A549 (cell line): ENCODE data around the gene OGDHL.

Source experiments
- CHD2 ChIP-seq: fragments of 150-350 bp; IDR thresholded peaks from 2 replicates; pipeline ENCODE4 v1.6.1; 2014; ENCODE audit warnings: low read length; ENCODE audit not compliant: partially characterized antibody
- EHMT2 ChIP-seq: fragments of 200-600 bp; sonication (generic); IDR thresholded peaks from 2 replicates; pipeline ENCODE4 v1.6.1; 2016; ENCODE audit warnings: antibody characterized with exemption, low read depth, mild to moderate bottlenecking, moderate library complexity
- JUN ChIP-seq, 2 experiments: fragments of >200 bp; sonication (Bioruptor Twin); formaldehyde crosslinking; IDR thresholded peaks; 2 replicates in 1 of 2; 3 replicates in 1 of 2; pipeline ENCODE4 v1.6.1; 2016 to 2017
- JUNB ChIP-seq: fragments of >200 bp; sonication (Bioruptor Twin); formaldehyde crosslinking; IDR thresholded peaks from 2 replicates; pipeline ENCODE4 v1.6.1; 2016
- MYC ChIP-seq: IDR thresholded peaks from 2 replicates; pipeline ENCODE4 v1.6.1; 2012; ENCODE audit warnings: mild to moderate bottlenecking, inconsistent platforms, low read length, improper control_type of control experiment, borderline replicate concordance
- RFX5 ChIP-seq: fragments of 450-650 bp; IDR thresholded peaks from 2 replicates; pipeline ENCODE4 v1.7.1; 2014; ENCODE audit warnings: antibody characterized with exemption, mild to moderate bottlenecking, moderate library complexity
- TF ChIP-seq, protein P1 (sequence below): IDR thresholded peaks from 2 replicates; pipeline ENCODE4 v1.6.1; 2012; ENCODE audit warnings: low read depth, borderline replicate concordance
- TF ChIP-seq, protein P2 (sequence below): fragments of 200-600 bp; sonication (generic); IDR thresholded peaks from 2 replicates; pipeline ENCODE4 v1.6.1; 2016; ENCODE audit warnings: antibody characterized with exemption, mild to moderate bottlenecking, moderate library complexity
- TF ChIP-seq, protein P3 (sequence below): fragments of >200 bp; sonication (Bioruptor Twin); formaldehyde crosslinking; IDR thresholded peaks from 3 replicates; pipeline ENCODE4 v1.5.1; 2016

DNA sequence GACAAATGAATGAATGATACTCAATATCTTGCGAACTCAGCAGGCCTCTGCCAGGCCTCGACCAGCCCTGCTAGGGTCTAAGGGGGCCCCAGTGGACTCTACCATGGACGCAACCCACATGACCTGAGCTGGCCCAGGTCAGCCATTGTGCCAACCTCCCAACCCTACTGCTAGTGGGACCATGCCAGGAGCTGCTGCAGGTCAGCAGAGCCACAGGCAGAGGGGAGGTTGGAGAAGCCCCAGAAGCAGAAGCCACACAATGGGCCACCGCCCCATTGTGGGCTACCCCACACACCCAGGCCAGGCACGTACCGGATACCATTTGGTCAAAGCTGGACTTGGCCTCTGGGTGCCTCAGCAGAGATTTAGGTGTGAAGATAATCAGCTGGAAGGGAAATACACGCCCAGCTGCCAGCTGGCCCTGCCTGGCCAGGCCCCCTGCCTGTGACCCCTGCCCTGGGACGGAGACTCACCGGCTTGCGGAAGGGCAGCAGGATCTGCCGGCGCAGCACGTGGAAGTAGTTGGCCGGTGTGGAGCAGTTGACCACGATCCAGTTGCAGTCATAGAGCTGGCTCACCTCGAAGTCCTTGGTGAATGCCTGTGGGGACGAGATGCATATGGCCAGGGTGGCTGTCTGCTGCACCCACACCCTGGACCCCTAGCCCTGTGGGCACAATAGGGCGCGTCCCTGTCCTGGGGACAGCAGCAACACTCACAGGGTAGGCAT is 24.5 kb downstream of the OGDHL start:
- TF ChIP-seq, protein P1, sequence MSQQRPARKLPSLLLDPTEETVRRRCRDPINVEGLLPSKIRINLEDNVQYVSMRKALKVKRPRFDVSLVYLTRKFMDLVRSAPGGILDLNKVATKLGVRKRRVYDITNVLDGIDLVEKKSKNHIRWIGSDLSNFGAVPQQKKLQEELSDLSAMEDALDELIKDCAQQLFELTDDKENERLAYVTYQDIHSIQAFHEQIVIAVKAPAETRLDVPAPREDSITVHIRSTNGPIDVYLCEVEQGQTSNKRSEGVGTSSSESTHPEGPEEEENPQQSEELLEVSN, result no peak
- no peak for TF ChIP-seq CHD2
- TF ChIP-seq, protein P2, sequence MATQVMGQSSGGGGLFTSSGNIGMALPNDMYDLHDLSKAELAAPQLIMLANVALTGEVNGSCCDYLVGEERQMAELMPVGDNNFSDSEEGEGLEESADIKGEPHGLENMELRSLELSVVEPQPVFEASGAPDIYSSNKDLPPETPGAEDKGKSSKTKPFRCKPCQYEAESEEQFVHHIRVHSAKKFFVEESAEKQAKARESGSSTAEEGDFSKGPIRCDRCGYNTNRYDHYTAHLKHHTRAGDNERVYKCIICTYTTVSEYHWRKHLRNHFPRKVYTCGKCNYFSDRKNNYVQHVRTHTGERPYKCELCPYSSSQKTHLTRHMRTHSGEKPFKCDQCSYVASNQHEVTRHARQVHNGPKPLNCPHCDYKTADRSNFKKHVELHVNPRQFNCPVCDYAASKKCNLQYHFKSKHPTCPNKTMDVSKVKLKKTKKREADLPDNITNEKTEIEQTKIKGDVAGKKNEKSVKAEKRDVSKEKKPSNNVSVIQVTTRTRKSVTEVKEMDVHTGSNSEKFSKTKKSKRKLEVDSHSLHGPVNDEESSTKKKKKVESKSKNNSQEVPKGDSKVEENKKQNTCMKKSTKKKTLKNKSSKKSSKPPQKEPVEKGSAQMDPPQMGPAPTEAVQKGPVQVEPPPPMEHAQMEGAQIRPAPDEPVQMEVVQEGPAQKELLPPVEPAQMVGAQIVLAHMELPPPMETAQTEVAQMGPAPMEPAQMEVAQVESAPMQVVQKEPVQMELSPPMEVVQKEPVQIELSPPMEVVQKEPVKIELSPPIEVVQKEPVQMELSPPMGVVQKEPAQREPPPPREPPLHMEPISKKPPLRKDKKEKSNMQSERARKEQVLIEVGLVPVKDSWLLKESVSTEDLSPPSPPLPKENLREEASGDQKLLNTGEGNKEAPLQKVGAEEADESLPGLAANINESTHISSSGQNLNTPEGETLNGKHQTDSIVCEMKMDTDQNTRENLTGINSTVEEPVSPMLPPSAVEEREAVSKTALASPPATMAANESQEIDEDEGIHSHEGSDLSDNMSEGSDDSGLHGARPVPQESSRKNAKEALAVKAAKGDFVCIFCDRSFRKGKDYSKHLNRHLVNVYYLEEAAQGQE, result no peak
- TF ChIP-seq JUN (IDR thresholded peaks at IDR 0.05), result no peak
- TF ChIP-seq, protein P3, sequence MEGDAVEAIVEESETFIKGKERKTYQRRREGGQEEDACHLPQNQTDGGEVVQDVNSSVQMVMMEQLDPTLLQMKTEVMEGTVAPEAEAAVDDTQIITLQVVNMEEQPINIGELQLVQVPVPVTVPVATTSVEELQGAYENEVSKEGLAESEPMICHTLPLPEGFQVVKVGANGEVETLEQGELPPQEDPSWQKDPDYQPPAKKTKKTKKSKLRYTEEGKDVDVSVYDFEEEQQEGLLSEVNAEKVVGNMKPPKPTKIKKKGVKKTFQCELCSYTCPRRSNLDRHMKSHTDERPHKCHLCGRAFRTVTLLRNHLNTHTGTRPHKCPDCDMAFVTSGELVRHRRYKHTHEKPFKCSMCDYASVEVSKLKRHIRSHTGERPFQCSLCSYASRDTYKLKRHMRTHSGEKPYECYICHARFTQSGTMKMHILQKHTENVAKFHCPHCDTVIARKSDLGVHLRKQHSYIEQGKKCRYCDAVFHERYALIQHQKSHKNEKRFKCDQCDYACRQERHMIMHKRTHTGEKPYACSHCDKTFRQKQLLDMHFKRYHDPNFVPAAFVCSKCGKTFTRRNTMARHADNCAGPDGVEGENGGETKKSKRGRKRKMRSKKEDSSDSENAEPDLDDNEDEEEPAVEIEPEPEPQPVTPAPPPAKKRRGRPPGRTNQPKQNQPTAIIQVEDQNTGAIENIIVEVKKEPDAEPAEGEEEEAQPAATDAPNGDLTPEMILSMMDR, result no peak
- no peak for TF ChIP-seq MYC
- no peak for TF ChIP-seq EHMT2
- TF ChIP-seq JUNB, result no peak
- no peak for TF ChIP-seq RFX5
